ENCODE results near the gene GLT1D1.

GLT1D1 gene

DNA sequence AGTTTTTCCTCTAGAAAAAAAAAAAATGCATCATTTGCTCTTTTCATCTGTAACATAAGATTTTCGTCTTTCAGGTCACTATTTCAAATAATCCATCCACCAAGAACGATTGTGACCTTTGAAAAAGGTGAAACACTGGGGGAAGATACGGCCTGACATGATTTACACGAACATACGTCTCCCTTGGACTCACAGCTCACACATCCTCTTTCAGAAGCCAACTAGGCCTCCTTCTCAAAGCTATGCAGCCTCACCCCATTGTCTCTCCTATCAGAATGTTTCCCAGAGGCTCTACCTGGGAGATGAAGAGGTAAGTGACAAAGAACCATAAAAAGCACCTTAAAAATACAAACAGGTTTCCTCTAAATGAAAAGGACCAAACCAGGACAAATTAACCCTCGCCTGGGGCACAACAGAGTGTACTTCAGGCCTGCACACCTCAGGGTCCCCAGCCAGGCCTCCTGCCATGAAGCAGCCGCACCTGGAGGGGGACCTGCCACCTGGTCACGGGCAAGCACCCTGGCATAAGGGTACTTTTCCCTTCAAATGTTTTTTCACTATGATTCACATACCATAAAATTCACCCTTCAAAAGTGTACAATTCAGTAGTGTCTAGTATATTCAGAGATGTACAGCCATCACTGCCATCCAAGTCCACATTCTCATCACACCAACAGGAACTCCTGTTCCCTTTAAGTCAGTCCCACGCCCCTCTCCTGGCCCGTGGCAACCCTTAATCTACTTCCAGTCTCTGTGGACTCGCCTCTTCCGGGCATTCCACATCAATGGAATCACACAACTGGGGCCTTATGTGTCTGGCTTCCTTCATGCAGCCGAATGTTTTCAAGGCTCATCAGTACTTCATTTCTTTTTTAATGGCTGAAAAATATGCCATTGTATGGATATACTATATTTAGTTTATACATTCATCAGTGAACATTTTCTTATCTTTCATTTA, 34.9 kb upstream of the GLT1D1 start:
- Histone ChIP-seq H3K9ac (ENCODE audit: insufficient read length) (no peak overlapping the region), H3K36me3 (ENCODE audit: insufficient read depth, low read length) (peaks cover 11% of the 10 kb centered on the region), H3K4me3 (no peak overlapping the region), H3K9me3 (ENCODE audit: low read depth, low read length) (no peaks in the 10 kb centered on the region), H3K27ac (0 out of 2 replicates have a peak overlapping the region, but pooled peaks have one; percentile 9)
- DNase-seq (ENCODE audit: low read depth, low spot score), result no peak
- no peak for TF ChIP-seq FOXP2 (optimal IDR thresholded peaks at IDR 0.05; ENCODE audit: control extremely low read depth, extremely low read length, insufficient read depth)
- TF ChIP-seq POLR2AphosphoS5 (IDR thresholded peaks at IDR 0.05; ENCODE audit: borderline replicate concordance, low read depth, low read length), result no peak
- TF ChIP-seq EZH2 (IDR thresholded peaks at IDR 0.05), result no peak

DNA sequence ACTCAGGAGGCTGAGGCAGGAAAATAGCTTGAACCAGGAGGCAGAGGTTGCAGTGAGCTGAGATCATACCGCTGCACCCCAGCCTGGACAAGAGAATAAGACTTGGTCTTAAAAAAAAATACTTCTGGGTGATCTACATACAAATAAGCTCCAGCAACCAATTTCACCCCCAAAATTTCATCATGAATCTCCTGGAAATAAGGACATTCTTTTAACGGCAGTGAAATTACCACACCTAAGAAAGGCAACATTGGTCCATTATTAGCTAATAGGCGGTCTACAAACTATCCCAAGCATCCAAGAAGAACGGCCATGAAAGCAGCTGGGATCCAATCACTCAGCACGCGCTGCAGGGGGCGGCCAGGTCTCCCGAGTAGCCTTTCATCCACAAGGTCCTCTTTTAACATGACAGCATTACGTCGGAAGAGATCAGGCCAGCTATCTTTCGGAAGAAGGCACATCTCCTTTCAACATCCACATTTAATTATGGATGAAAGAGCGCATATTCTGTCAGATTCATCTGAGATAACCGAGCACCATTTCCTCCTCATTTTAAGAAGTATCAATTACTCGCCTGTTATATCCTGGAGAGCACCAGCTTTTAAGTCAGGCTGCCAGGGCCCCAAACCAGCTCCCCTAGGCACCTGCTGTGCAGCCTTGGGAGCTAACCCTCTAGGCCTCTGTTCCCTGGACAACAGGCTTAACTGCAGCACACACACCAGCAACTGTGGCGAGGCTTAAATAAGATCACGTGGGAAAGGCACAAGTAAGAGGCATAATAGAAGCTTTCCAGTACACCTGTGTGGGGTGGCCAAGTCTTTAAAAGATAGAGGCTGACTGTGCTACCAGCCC, 33.8 kb upstream of the GLT1D1 start:
- no peak overlapping the region for H3K9ac ChIP-seq (ENCODE audit: insufficient read length)

DNA sequence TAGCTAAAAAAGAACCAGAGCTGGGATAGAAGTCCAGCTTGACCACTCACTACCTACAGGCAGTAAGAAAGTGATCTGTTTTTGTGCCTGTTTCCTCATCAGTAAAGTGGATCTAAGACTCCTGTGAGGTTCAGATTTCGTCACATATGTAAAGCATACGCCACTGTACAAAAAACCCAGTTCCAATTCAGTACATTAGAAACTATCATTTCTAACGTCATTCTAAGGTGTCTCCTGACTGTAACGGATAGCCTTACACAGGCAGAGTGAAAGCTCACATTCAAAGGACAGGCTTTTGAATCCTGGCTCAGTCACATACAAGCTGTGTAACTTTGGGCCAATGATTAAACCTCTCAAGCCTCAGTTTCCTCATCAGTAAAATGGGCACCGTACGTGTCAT, 33.0 kb upstream of the GLT1D1 start:
- DNase-seq (ENCODE audit: low read depth, low spot score), result no peak
- no peak for TF ChIP-seq POLR2AphosphoS5 (IDR thresholded peaks at IDR 0.05; ENCODE audit: borderline replicate concordance, low read depth, low read length)
- TF ChIP-seq FOXP2 (optimal IDR thresholded peaks at IDR 0.05; ENCODE audit: control extremely low read depth, extremely low read length, insufficient read depth), result no peak
- H3K9me3 ChIP-seq (ENCODE audit: low read depth, low read length), result no peaks in the 10 kb centered on the region
- H3K36me3 ChIP-seq (ENCODE audit: insufficient read depth, low read length), result peaks cover 2% of the 10 kb centered on the region; the same call in 1 of the 2 replicates
- no peak overlapping the region for H3K9ac ChIP-seq (ENCODE audit: insufficient read length)
- no peak overlapping the region for H3K27ac ChIP-seq
- no peak overlapping the region for H3K4me3 ChIP-seq

More for the DNA sequence above, 33.8 kb upstream of the GLT1D1 start:
- no peak for DNase-seq (ENCODE audit: low read depth, low spot score)
- Histone ChIP-seq H3K36me3 (ENCODE audit: insufficient read depth, low read length) (peaks cover 5% of the 10 kb centered on the region), H3K4me3 (no peak overlapping the region), H3K9me3 (ENCODE audit: low read depth, low read length) (no peaks in the 10 kb centered on the region), H3K27ac (no peak overlapping the region)
- TF ChIP-seq FOXP2 (optimal IDR thresholded peaks at IDR 0.05; ENCODE audit: control extremely low read depth, extremely low read length, insufficient read depth), result no peak

DNA sequence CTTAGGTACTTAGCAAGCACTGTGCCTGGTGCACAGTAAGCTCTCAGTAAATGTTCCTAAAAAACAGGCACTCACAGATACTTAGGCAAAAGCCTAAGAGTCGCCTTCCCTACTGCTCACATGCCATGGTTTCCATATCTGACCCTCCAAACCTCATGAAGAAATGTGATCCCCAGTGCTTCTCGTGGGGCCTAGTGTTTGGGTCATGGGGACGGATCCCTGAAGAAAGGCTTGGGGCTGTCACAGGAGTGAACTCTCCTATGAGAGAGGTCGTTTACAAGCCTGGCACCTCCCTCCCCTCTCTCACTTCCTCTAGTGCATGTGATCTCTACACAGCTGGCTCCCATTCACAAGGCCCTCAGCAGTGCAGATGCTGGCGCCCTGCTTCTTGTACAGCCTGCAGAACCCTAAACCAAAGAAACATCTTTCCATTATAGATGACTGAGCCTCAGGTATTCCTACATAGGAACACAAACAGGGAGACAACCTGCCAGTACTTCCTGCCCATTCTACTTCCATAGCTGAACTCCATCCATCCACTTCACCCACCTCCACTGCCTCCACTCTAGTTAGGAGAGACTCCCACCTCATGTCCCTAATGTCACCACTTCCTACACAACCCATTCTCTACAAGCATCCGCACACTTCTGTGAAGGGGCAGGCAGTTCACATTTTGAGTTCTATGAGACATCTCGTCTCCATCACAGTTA, 32.4 kb upstream of the GLT1D1 start:
- Histone ChIP-seq H3K9ac (ENCODE audit: insufficient read length) (no peak overlapping the region), H3K36me3 (ENCODE audit: insufficient read depth, low read length) (no peaks in the 10 kb centered on the region; the same call in 1 of the 2 replicates), H3K9me3 (ENCODE audit: low read depth, low read length) (no peaks in the 10 kb centered on the region), H3K4me3 (no peak overlapping the region), H3K27ac (no peak overlapping the region)
- no peak for DNase-seq (ENCODE audit: low read depth, low spot score)
- no peak for TF ChIP-seq POLR2AphosphoS5 (IDR thresholded peaks at IDR 0.05; ENCODE audit: borderline replicate concordance, low read depth, low read length)
- TF ChIP-seq EZH2 (IDR thresholded peaks at IDR 0.05), result no peak
- no peak for TF ChIP-seq FOXP2 (optimal IDR thresholded peaks at IDR 0.05; ENCODE audit: control extremely low read depth, extremely low read length, insufficient read depth)

DNA sequence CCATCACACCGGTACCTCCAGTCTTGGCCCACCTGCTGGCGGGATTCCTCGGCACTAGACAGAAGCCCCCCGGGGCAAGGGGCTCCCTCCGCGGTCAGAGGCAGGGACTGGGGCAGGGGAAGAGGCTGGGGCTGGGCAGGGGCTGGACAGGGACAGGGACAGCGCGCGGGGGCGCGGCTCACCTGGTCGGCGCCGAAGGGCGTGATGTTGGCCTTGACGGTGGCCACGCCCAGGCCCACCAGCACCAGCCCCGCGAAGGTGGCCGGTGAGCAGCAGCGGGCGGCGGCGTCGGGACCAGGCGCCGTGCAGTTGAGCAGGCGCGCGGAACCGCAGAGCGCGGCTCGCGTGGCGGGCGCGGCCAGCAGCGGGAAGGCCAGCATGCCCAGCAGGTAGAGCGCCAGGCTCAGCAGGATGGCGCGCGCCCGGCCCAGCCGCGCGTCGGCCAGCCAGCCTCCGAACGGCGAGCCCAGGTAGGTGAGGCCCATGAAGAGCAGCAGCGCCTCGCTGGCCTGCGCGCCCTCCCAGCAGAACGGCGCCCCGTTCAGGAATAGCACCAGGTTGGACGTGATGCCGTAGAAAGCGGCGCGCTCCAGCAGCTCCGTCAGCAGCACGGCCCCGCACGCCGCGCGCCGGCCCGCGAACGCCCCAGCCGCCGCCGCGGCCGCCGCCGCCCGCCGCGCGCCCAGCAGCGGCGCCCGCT, 29.9 kb upstream of the GLT1D1 start:
- no peak for DNase-seq (ENCODE audit: low read depth, low spot score)
- no peaks in the 10 kb centered on the region for H3K36me3 ChIP-seq (ENCODE audit: insufficient read depth, low read length)
- no peaks in the 10 kb centered on the region for H3K9me3 ChIP-seq (ENCODE audit: low read depth, low read length)
- H3K4me3 ChIP-seq, result peak overlapping the region; percentile 89
- no peak for TF ChIP-seq FOXP2 (optimal IDR thresholded peaks at IDR 0.05; ENCODE audit: control extremely low read depth, extremely low read length, insufficient read depth)
- no peak for TF ChIP-seq EZH2 (IDR thresholded peaks at IDR 0.05)
- no peak for TF ChIP-seq POLR2AphosphoS5 (IDR thresholded peaks at IDR 0.05; ENCODE audit: borderline replicate concordance, low read depth, low read length)
- H3K27ac ChIP-seq, result no peak overlapping the region
- H3K9ac ChIP-seq (ENCODE audit: insufficient read length), result peak overlapping the region; percentile 79

DNA sequence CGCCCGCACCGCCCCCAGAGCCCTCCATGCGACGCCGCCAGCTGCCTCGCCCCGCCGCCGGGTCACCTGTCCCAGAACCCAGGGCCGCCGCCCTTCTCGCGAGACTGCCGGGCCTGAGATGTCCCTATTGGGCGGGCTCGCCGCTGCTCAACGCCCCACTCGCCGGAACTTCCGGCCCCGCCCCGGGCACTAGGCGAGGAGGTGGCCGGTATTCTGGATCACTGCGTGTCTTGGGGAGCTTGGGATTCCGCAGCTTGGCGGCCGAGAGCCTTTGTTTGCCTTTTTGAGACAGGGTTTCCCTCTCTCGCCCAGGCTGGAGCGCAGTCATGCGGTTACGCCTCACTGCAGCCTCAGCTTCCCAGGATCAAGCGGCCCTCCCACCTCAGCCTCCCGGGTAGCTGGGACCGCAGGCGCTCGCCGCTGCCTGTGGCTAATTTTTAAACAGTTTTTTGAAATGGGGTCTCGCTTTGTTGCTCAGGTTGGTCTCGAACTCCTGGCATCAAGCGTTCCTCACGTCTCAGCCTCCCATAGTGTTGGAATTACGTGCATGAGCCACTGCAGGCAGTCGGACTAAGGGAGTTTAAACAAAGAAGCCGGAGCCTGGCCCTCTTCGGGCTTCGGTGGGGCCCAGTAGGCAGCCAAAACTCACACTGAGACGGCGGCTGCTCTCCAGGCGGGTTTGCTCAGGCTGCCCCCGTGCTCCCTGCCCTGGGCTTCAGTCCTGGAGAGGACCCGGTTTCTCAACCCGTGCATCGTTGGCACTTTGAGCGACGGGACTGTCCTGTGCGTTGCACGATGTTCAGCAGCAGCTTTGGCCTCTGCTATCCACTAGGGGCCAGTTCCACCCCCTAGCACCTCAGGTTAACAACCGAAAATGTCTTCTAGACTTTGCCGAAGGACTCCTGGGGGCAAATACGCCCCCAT, 29.1 kb upstream of the GLT1D1 start, which contains the start of gene SLC15A4:
Gene SLC15A4 (minus strand): TSS at position 43 of the 924 bp plus-strand sequence. CDS start 15 bp downstream, at position 28.
- peak; percentile 2 for DNase-seq (ENCODE audit: low read depth, low spot score)
- Histone ChIP-seq H3K4me3 (peak within 1 kb of the TSS; percentile 89), H3K27ac (0 out of 2 replicates have a peak within 1 kb of the TSS, but pooled peaks have one; percentile 36), H3K9ac (ENCODE audit: insufficient read length) (peak within 1 kb of the TSS; percentile 79), H3K36me3 (ENCODE audit: insufficient read depth, low read length) (no peaks in the 10 kb centered on the region), H3K9me3 (ENCODE audit: low read depth, low read length) (no peaks in the 10 kb centered on the region)
- TF ChIP-seq EZH2 (IDR thresholded peaks at IDR 0.05), result no peak
- TF ChIP-seq FOXP2 (optimal IDR thresholded peaks at IDR 0.05; ENCODE audit: control extremely low read depth, extremely low read length, insufficient read depth), result no peak
- peak; percentile 98 for TF ChIP-seq POLR2AphosphoS5 (IDR thresholded peaks at IDR 0.05; ENCODE audit: borderline replicate concordance, low read depth, low read length)

Measured in SK-N-MC (cell line).